Cardiac fibroblast (primary cell): ENCODE measurements around the gene KIAA0232.
"Not testable (repeated sequence)": the region's sequence is repeated elsewhere in the genome, so short reads cannot be mapped to it uniquely, and the experiment has no call there.

ENCODE experiments used
- DNase-seq, 2 donors: peaks; one replicate each; pipeline versions ENCODE4 v3.0.0 to v3.0.0-alpha.2; 2010; ENCODE audit warnings: low read depth in 2 of 2
- H3K4me3 ChIP-seq, 2 donors: replicated peaks in 1 of 2; 1 replicate in 1 of 2; 2 replicates in 1 of 2; pipeline ENCODE4 v1.5.1; 2011; ENCODE audit warnings: low read depth in 2 of 2, low read length in 2 of 2, mild to moderate bottlenecking in 2 of 2, moderate library complexity in 1 of 2
- CTCF ChIP-seq: IDR thresholded peaks from one replicate; pipeline ENCODE4 v1.5.1; 2011; ENCODE audit warnings: low read depth, mild to moderate bottlenecking, low read length, inconsistent platforms

KIAA0232 gene

DNA sequence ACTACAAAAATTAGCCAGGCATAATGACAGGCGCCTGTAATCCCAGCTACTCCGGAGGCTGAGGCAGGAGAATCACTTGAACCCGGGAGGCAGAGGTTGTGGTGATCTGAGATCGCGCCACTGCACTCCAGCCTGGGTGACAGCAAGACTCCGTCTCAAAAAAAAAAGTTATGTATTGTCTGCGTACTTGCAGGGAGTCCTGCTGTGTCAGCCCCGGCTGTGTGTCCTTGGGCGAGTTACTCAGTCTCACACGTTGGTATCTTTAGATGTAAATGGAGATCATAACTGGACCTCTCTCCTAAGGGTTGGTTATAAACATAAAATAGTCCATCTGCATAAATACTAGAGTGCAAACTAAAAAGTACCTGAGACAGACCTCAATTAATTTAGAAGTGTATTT lies 104.4 kb downstream of the KIAA0232 start:
- no peak for DNase-seq
- no peak overlapping the region for H3K4me3 ChIP-seq
- TF ChIP-seq CTCF: no peak

GRCh38 chr4:6887591-6888371 lies 105.3 kb downstream of the KIAA0232 start:
- peak in 1 of 2 donors; percentile 59 for DNase-seq
- TF ChIP-seq CTCF: no peak

GRCh38 chr4:6888506-6889071 lies 106.1 kb downstream of the KIAA0232 start:
- no peak for DNase-seq
- H3K4me3 ChIP-seq: no peak overlapping the region
- no peak for TF ChIP-seq CTCF

More at GRCh38 chr4:6887591-6888371, 105.3 kb downstream of the KIAA0232 start:
- H3K4me3 ChIP-seq: no peak overlapping the region

DNA sequence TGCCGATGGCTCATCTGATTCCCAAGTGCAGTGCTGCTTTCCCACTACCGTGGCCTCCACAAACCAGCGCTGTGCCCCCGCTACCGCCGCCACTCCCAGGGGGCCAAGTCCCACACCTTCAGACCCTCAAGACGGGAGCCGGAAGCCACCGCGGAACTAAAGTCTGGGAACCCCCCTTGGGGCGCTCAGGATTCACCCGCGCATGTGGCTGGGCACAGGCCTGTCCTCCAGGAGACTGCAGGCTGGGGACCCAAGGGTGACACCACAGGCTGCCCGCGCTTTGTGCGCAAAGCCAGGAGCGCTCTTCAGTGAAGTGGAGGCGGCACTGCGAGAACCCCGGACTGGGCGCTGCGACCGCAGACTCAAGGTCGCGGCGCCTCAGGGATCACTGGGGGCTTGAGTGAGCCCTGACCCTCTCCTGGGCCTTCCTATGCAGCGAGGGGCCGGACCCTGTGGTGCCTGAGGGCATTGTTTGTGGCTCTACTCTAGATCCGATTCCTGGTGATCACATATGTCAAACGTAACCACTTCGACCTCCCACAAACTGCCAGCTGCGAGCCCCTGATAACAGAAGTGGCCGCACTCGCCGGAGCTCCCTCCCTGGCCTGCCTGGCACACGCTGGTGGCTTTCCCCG lies 106.7 kb downstream of the KIAA0232 start:
- H3K4me3 ChIP-seq: no peak overlapping the region
- no peak for DNase-seq
- no peak for TF ChIP-seq CTCF

DNA sequence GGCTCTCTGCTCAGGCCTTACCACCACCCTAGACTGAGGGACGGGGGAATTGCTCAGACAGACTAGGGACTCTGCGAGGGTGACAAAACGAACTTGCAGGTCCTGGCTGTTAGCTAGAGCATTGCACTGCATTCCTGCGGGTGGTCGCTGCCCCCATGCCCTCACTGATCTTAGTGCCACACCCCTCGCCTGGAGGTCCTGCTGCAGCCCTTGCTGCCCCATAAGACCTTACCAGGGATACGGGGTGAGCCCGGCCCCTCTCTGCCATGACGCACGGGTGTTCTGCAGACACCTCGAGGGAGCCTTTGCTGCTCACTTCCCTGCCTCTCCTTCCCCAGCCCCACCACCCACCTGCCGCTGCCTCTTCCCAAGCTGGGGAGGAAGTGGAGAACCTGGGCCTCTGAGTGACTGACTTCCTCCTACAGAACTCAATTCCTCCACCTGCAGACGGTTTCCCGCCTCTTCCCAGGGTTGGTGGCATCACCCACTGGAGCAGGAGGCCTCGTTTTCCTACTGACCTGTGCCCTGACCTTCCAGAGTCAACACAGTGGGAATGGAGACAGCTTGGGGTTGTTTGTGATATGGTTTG lies 107.3 kb downstream of the KIAA0232 start:
- no peak for TF ChIP-seq CTCF
- no peak for DNase-seq
- H3K4me3 ChIP-seq: no peak overlapping the region

- no peak for TF ChIP-seq CTCF
- DNase-seq: no peak
- H3K4me3 ChIP-seq: no peak overlapping the region
These were observed 107.8 kb downstream of the KIAA0232 start for GRCh38 chr4:6890358-6890757.

DNA sequence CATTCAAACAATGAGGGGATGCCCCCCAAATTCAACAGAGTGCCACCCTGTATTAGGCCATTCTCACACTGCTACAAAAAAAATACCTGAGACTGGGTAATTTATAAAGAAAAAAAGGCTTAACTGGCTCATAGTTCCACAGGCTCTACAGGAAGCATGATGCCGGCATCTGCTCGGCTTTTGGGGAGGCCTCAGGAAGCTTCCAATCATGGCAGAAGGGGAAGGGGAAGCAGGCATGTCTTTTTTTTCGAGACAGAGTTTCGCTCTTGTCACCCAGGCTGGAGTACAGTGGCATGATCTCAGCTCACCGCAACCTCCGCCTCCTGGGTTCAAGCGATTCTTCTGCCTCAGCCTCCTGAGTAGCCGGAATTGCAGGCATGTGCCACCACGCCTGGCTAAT lies 108.4 kb downstream of the KIAA0232 start:
- H3K4me3 ChIP-seq, DNase-seq: not testable (repeated sequence)
